Activated CD4-positive, alpha-beta T cell treated with anti-CD3 and anti-CD28 coated beads, Interleukin-2, amount 50 U/mL, for 4 hours (primary cell): Measurements from ENCODE around the gene ST6GALNAC2.
"Not testable (repeated sequence)": the region's sequence is repeated elsewhere in the genome, so short reads cannot be mapped to it uniquely, and the experiment has no call there.

Experiments used
- DNase-seq, 2 experiments: peaks; one replicate each; pipeline ENCODE4 v3.0.0-alpha.2; 2020

Gene ST6GALNAC2

DNA sequence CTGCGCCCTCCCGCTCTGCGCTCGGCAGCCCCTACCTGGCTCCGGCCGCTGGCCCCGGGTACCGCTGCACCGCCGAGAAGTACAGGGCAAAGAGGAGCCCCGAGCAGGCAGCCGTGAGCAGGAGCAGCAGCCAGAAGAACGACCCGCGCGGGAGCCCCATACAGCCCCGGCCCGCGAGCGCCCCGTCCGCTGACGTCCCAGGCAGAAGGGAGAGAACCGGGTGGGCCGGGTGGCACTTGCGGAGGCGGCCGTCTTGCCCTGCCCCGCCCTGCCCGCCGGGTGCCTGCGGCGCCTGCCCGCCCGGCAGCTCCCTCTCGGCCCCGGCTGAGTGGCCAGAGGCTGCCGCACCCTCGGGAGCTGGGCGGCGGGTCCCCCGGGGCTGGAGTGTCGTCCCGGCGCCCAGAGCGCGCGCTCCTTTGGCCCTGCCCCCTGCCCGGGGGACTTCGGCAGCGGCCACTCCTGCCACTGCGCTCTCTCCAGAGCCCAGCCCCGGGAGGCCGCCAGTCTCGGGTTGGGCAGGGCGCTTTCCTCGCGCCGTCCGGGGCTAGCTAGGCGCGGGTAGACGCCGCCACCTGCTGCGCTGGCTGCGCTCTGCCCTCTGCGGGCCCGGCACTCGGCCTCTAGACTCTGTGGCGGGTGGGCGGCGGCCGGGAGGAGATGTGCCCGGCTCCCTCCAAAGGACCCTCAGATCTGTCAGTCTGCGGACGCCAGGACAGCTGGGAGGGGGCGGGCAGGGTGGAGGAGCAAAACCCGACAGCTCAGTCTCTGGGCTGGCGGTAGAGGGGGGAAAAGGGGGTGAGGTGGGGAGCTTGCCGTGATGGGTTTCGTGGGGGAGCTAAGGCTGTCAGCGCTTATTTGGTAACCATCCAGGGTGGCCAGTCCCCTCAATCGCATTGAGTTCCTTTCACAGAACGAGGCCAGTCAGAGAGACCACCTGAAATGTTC lies at the start of gene ST6GALNAC2:
TSS of gene ST6GALNAC2 (minus strand) at position 212 of the 945 bp plus-strand sequence. CDS start at position 160, 52 bp downstream.
- no peak for DNase-seq

DNA sequence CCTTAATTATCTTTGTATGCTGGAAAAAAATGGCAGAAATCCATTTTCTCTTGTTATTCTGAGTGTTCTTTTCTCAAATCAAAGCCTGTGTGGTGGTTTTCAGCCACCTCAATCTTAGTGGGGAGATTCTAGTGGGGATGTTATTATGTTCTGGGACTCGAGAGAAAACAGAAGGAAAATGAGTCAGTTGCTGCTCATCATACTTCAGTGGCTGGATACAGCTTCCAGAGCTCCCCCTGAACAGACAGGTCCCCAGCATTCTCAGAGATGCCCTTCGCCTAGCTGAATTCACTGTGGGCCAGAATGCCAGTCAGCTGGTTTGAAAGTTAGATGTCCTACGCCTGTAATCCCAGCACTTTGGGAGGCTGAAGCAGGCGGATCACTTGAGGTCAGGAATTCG lies 49.4 kb upstream of the ST6GALNAC2 start:
- no peak for DNase-seq

DNA sequence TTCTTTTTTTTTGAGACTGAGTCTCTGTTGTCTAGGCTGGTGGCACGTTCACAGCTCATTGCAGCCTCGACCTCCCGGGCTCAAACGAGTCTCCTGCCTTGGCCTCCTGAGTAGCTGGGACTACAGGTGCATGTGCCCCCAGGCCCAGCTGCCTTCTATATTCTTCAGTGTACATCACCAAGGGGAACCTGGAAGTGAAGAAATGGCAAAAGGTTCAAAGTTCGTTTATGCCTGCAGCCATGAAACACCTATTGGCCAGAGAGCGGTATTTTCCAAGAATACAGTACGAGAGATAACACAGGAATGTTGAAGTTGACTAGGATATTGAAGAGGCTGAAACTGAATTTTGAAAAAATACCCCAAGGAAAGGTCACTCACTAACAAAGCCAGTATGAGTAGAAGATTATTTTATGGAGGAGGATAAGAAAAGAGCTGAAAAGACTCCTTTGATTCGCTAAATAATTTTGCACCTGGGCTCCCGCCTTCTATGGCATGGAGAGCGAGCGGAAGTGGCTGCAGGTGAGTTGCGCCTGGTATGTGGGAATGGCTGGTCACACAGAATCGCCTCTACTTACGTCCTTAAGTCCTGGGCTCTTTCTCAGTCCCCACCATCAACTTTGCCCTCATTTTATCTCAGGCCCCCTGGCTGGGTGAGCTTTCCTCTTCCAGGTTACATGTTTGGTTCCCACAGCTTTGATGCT lies 48.1 kb upstream of the ST6GALNAC2 start:
- DNase-seq: no peak

DNA sequence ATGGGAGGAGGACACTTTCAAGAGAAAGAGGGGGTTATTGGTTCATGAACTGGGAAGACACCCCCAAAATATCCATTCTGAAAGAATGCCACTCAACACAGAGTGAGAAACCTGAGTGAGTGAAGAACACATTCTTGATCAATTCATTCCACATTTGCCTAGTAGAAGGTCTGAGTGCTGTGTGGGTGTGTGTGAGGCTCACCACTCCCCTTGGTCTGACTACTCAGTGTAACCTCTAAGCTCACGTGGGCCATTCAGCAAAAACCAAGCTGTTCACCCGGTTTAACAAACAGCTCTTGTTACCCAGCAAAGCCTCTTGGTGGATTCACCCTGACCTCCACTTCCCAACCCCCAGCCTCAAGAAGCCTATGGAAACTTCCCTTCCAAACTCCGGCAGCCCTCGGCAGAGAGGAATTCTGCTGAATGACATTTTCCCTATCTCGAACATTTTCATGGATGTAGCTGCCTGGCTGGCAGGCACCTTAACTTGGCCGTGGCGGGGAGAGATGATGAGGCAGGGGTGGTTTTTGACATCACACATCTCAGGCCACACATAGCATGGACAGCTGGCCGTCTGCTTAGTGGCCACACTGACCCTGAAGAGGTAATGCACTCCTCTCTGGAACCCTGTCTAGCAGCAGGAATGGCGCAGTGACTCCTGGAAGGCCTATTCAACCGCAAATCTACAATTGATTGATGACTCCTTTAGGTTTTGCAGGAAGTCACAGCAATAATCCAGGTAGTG lies 46.3 kb upstream of the ST6GALNAC2 start:
- no peak for DNase-seq

DNA sequence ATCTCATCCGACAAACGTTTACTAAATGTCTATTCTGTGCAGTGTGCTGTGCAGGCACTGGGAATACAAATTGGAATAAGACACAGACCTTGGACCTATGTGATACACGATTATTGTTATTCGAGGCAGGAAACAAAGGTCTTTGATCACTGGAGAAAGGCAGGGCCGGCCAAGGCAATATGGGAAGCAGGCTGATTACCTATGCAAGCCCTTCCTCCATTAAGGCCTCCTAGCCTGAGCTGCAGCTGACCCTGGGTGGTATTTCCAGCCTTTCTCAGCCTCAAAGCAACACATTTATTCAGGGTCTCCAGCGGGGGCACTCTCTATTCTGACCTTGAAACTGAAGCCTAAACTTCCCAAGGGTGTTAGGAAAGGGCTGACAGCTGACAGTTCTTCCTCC lies 44.5 kb upstream of the ST6GALNAC2 start:
- DNase-seq: no peak

DNA sequence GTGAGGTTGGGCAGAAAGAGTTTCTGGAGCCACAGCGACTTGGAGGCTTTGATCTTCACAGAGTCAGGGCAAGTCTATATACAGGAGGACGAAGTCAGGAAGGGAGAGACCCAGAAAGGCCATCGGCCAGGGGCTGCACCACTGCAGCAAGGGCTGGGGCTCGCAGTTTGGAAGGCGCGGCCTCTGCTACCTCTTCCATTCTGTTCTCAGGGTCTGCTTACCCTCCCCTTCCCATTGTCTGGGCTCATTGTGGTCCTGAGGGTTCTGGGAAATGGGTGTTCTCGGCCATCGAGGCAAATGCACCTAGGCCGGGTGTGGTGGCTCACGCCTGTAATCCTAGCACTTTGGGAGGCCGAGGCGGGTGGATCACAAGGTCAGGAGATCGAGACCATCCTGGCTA lies 41.9 kb upstream of the ST6GALNAC2 start:
- DNase-seq: no peak

DNA sequence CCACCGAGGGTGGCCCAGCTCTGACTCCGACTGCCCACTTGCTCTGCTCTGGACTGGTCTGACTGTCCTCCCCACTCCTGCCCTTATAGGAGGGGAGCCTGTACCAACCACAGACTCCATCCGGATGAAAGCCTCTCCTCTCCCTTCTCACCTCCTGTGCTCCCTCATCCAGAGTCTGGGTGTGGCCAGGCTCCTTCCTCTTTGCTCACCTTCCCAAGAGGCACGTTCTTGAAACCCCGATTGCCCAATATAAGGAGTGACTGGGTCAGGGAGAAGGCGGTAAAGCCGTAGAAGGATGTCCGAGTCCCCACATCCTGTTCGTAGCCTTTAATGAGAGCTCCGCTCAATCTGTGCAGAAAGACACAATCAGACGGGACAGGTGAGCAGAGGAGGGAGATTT lies 40.8 kb upstream of the ST6GALNAC2 start:
- no peak for DNase-seq

DNA sequence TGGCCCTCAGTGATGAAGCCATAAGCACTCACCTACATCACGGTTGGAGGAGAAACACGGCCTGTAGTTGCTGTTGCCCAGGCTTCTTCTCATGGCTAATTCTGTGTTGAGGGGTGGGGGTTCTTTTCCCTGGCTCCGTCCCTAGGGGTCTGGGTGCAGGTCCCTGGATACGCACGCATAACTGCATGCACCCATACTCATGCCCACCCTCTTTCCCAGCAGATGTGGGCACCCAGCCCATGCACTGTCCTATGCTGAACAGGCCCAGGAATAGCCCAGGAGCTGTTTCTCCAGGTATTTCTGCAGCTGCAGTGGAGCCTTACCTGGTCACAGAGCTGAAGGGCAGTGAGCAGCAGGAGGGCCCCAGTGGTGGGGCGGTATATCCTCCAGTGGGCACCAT lies 39.8 kb upstream of the ST6GALNAC2 start:
- no peak for DNase-seq

DNA sequence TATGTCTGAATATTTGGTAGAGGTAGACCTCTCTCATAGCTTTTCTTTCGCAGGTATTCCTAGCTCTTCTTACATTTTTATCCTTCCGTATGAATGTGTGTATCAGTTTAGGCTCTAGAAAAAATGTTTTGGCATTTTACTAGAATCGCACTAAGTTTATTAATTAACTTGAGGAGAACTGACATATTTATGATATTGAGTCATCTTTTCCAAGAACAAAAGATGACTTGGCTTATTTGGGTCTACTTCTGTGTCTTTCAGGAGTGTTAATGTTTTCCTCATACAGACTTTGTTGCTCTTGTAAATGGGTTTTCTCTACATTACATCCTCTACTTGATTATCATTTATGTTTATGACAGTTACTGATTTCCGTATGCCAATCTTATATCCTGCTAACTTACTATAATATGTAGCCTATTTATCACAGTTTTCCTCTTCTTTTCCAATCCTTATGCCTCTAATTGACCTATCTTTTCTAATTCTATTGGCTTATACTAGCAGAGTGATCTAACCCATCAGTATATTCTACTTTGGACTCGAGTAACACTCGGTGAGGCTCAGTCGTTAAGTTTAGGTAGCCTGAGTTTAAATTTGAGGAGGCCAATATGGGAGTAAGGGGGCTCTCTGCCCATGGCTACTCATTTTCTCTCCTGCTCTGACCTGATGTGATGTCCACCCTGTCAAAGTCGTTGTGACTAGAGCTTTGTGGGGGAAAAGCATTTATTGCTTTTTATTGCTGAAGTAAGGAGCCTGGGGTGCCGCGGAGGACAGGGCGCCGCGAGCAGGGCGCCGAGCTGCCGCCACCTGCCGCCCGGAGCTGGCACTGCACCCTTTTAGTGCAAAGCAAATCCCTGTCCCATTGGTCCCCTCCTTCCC lies 37.8 kb upstream of the ST6GALNAC2 start:
- peak; percentile 69 for DNase-seq

DNA sequence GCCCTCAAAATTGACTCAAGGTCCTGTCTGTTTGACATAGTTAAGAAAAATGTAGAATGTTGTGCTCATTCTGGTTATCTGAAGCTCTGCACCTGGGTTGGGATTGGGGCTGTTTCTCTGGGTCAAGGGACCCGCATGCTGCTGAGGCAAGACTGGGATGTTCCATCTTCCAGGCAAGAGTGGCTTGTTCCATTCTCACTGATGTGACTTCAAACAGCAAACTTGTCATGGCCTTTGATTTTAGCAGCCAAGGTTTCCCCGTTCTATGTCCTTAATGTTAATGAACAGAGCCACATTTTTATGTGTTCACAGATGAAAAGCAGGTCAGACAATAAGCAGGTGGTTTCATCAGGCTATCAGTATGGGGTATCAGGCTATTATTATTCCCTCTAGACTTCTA lies 32.2 kb upstream of the ST6GALNAC2 start:
- no peak for DNase-seq

DNA sequence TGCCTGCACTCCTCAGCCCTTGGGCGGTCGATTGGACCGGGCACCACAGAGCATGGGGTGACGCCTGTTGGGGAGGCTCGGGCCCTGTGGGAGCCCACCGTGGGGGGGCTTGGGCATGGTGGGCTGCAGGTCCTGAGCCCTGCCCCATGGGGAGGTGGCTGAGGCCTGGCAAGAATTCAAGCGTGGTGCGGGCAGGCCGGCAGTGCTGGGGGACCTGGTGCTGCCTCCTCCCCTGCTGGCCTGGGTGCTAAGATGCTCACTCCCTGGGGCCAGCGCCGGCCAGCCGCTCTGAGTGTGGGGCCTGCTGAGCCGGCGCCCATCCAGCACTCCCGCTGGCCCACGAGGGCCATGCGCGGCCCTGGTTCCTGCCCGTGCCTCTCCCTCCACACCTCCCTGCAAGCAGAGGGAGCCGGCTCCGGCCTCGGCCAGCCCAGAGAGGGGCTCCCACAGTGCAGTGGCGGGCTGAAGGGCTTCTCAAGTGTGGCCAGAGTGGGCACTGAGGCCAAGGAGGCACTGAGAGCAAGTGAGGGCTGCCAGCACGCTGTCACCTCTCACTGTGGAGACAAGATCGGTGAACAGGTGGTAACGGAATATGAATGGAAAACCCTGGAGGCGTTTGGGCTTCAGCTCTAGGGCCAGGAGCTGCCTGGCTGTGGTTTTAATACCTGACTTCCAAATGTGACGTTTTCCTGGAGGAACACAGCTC lies 29.4 kb upstream of the ST6GALNAC2 start:
- no peak for DNase-seq

DNA sequence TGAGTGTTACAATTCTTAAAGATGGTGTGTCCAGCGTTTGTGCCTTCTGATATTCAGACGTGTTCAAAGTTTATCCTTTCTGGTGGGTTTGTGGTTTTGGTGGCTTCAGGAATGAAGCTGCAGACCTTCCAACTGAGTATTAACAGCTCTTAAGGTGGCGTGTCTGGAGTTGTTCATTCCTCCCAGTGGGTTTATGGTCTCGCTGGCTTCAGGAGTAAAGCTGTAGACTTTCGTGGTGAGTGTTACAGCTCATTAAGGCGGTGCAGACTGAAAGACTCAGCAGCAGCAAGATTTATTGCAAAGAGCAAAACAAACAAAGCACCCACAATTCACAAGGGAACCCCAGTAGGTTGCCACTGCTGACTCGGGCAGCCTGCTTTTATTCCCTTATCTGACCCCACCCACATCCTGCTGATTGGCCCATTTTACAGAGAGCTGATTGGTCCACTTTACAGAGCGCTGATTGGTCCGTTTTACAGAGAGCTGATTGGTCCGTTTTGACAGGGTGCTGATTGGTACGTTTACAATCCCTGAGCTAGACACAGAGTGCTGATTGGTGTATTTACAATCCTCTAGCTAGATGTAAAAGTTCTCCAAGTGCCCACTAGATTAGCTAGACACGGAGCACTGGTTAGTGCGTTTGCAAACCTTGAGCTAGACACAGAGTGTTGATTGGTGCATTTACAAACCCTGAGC lies 28.6 kb upstream of the ST6GALNAC2 start:
- DNase-seq: not testable (repeated sequence)

DNA sequence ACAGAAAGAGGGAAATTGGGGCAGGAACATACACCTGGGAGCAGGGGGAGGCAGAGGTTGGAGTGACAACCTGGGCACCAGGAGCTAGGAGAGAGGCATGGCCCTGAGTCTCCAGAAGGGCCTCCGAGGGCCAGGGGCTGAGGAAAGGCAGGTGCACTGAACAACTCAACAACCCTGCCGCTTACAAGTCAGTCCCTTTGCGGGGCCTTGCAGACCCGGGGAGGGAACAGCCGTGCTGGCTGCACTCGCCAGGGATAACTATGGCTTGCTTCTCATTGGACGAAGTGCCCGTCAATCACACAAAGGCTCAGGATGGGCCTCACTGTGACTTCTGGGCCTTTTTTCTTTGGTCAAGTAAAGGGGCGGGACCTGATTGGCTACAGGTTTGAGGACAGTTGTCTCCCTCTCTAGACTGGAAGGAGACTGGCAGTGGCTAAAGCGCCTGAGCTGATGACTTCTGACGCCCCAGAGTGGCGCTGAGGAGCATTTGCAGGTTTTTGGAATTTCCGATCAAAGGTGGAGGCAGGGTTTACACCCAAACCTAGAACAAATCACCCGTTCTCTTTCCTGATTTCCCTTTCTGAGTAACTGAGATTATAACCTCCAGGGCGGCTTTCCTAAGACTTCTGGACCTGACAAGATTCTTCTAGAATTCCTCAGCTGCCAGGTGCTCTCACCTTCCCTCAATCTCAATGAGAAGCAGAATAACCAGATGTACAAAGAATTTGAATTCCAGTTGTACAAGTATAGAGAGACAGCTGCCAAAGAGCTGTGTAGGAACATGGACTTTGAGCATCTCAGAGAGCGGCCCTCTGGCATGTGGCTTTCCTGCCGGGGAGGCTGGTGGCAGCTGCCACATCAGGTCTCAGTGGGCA lies 27.6 kb upstream of the ST6GALNAC2 start:
- DNase-seq: no peak

DNA sequence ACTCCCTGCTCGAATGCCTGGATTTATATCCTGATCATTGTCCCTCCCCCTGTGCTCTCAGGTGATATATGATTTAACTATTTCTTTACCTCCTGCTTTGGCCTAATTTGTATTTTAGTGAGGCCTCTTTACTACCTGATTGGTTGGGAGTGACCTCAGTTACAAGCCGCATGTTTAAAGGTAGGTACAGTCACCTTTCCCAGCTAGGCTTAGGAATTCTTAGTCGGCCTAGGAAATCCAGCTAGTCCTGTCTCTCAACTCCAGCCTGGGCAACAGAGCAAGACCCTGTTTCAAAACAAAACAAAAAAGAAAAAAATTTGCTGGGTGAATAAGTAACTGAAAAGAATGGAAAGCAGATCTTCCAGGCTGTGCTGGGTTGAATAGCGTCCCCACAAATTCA lies 26.8 kb upstream of the ST6GALNAC2 start:
- no peak for DNase-seq

DNA sequence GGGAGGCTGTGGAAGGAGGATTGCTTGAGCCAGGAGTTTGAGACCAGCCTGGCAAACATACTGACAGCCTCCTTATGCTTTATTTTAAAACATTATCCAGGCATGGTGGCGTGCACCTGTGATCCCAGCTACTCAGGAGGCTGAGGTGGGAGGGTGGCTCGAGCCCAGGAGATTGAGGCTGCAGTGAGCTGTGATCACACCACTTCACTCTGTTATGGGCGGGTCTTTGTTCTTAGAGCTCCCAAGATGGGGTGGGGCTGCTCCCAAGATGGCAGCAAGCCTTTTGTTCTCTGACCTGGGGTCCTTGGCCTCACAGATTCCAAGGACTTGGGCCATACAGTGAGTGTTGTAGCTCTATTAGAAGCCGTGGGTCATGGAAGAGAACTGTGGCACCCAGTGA lies 26.1 kb upstream of the ST6GALNAC2 start:
- DNase-seq: no peak

DNA sequence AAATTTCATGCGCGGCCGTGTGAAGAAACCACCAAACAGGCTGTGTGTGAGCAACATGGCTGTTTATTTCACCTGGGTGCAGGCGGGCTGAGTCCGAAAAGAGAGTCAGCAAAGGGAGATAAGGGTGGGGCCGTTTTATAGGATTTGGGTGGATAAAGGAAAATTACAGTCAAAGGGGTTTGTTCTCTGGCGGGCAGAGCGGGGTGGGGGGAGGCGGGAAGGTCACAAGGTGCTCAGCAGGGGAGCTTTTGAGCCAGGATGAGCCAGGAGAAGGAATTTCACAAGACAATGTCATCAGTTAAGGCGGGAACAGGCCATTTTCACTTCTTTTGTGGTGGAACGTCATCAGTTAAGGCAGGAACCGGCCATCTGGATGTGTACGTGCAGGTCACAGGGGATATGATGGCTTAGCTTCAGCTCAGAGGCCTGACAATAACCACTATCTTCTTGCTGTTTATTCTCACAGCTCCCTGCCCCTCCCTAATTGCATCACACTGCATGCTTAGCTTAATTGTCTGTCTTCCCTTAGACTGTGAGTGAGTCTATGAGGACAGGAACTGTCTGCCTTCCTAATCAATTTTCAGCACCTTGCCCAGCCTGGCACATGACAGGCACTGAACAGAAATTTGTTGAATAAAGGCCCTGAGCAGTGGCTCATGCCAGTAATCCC lies 25.6 kb upstream of the ST6GALNAC2 start:
- DNase-seq: not testable (repeated sequence)

DNA sequence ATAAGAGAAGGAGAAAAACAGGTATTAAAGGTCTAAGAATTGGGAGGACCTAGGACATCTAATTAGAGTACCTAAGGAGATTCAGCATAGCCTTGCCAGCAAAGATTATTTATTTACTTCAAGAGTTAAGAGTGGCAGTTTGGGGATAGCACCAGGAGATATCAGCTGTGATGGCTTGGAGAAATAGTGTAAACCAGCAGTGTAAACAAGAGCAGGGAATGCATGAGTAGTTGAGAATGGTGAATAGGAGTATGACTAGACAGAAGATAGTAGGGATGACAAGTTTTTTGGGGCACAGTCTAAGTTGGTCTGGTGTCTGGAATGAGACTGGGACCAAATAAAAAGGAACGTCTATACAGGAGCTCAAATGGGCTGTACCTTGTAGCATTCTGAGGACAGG lies 21.0 kb upstream of the ST6GALNAC2 start:
- DNase-seq: not testable (repeated sequence)

DNA sequence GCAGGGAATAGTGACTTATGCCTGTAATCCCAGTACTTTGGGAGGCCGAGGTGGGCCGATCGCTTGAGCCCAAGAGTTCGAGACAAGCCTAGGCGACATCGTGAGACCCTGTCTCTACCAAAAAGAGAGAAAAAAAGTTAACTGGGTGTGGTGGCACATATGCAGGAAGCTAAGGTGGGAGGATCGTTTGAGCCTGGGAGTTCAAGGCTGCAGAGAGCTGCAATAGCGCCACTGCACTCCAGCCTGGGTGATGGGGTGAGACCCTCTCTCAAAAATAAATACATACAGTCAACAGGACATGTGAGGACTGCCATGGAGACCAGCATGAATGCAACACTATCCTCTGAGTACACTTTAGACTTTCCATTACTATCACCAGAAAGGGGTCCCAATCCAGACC lies 15.4 kb upstream of the ST6GALNAC2 start:
- DNase-seq: no peak

DNA sequence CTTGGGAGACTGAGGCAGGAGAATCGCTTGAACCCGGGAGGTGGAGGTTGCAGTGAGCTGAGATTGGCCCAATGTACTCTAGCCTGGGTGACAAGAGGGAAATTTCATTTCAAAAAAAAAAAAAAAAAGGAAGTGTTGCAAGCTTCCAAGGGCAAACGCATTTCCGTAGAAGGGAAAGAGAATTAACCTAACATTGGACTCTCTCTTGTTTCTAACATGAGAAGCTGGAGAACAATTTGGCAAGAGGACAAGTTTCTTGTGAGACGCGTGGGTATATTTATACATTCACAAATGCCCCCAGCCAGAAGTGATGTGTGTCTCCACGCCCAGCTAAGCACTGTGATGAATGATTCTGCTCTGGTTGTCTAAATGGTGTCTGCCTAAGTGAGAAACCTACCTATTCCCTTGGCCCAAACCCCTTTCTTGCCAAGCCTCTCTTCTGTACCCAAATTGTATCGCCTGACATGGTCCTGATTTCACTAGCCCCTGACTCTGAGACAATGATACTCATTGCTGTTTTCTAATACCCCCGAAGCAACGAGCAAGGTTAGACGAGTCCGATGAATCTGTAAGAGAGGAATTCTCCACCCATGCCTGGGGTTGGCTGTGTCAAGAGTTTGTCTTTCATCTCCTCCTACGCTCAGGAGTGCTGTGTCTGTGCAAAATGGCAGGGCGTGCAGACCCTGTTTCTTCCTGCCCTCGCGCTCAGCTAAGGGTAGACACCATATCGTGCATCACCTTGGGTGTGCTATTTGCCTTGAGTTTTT lies 14.2 kb upstream of the ST6GALNAC2 start:
- no peak for DNase-seq
